ENCODE measurements around the gene LUC7L.
"Not testable (repeated sequence)": the region's sequence is repeated elsewhere in the genome, so short reads cannot be mapped to it uniquely, and the experiment has no call there.

Gene LUC7L

GRCh38 chr16:228852-229730 lies at the start of gene LUC7L:
Gene LUC7L (minus strand): TSS chr16:229449. CDS start chr16:229339, 110 bp downstream.
- in situ Hi-C loops (cut with HindIII; ENCODE audit: low sequenced_read_pairs), result no loop called here

GRCh38 chr16:278863-279366 lies 49.7 kb upstream of the LUC7L start:
- in situ Hi-C loops (cut with HindIII; ENCODE audit: low sequenced_read_pairs), result no loop called here

GRCh38 chr16:276426-277077 lies 47.3 kb upstream of the LUC7L start:
- in situ Hi-C loops (cut with HindIII; ENCODE audit: low sequenced_read_pairs), result no loop called here

- in situ Hi-C loops (cut with HindIII; ENCODE audit: low sequenced_read_pairs), result no loop called here
Observed at GRCh38 chr16:275786-276232, 46.6 kb upstream of the LUC7L start, which contains the start of gene RGS11. Gene RGS11 (minus strand): TSS chr16:275944. CDS start chr16:275911, 33 bp downstream.

- in situ Hi-C loops (cut with HindIII; ENCODE audit: low sequenced_read_pairs), result no loop called here
Observed at GRCh38 chr16:275041-275641, 45.9 kb upstream of the LUC7L start.

GRCh38 chr16:273547-274421 lies 44.5 kb upstream of the LUC7L start:
- in situ Hi-C loops (cut with HindIII; ENCODE audit: low sequenced_read_pairs), result no loop called here

GRCh38 chr16:272633-273546 lies 43.6 kb upstream of the LUC7L start:
- in situ Hi-C loops (cut with HindIII; ENCODE audit: low sequenced_read_pairs), result no loop called here

- in situ Hi-C loops (cut with HindIII; ENCODE audit: low sequenced_read_pairs), result no loop called here
Observed at GRCh38 chr16:270381-271255, 41.4 kb upstream of the LUC7L start.

GRCh38 chr16:269061-269796 lies 40.0 kb upstream of the LUC7L start:
- in situ Hi-C loops (cut with HindIII; ENCODE audit: low sequenced_read_pairs), result no loop called here

- in situ Hi-C loops (cut with HindIII; ENCODE audit: low sequenced_read_pairs), result no loop called here
Observed at GRCh38 chr16:268141-269053, 39.1 kb upstream of the LUC7L start.

GRCh38 chr16:267562-267961 lies 38.3 kb upstream of the LUC7L start:
- in situ Hi-C loops (cut with HindIII; ENCODE audit: low sequenced_read_pairs), result not testable (repeated sequence)

GRCh38 chr16:266258-267164 lies 37.3 kb upstream of the LUC7L start:
- in situ Hi-C loops (cut with HindIII; ENCODE audit: low sequenced_read_pairs), result no loop called here

GRCh38 chr16:265711-266110 lies 36.5 kb upstream of the LUC7L start:
- in situ Hi-C loops (cut with HindIII; ENCODE audit: low sequenced_read_pairs), result no loop called here

GRCh38 chr16:265002-265529 lies 35.8 kb upstream of the LUC7L start:
- in situ Hi-C loops (cut with HindIII; ENCODE audit: low sequenced_read_pairs), result no loop called here

- in situ Hi-C loops (cut with HindIII; ENCODE audit: low sequenced_read_pairs), result no loop called here
Observed at GRCh38 chr16:264440-264951, 35.2 kb upstream of the LUC7L start.
